ENCODE measurements around the gene GALNT10. TPM values are rescaled to one million over a fixed set of nuclear protein-coding genes. Genes with fewer than 3 reads are reported as not detected.

The GALNT10 gene
- total RNA-seq, 1 donor from 2014 or later = 20.6 TPM

- no peaks in the 10 kb centered on the region for H3K27me3 Mint-ChIP-seq
- no peak overlapping the region for H3K27ac Mint-ChIP-seq
- peaks cover 1% of the 10 kb centered on the region for H3K36me3 Mint-ChIP-seq (ENCODE audit: insufficient read depth)
- H3K4me1 Mint-ChIP-seq (ENCODE audit: low read depth) = peaks cover 7% of the 10 kb centered on the region
- DNase-seq (ENCODE audit: low spot score, unreplicated experiment) = no peak
- TF ChIP-seq CTCF (IDR thresholded peaks at IDR 0.05; ENCODE audit: unreplicated experiment) = no peak
- no peak overlapping the region for H3K4me3 Mint-ChIP-seq (ENCODE audit: low read depth)
- H3K9me3 Mint-ChIP-seq (ENCODE audit: low read depth) = no peaks in the 10 kb centered on the region
Measured at GRCh38 chr5:154331232-154331631, 140.7 kb downstream of the GALNT10 start.

GRCh38 chr5:154331924-154332323 lies 141.4 kb downstream of the GALNT10 start:
- Mint-ChIP-seq H3K27ac (no peak overlapping the region), H3K36me3 (ENCODE audit: insufficient read depth) (peaks cover 1% of the 10 kb centered on the region), H3K4me3 (ENCODE audit: low read depth) (no peak overlapping the region), H3K9me3 (ENCODE audit: low read depth) (no peaks in the 10 kb centered on the region), H3K27me3 (no peaks in the 10 kb centered on the region), H3K4me1 (ENCODE audit: low read depth) (peaks cover 7% of the 10 kb centered on the region)
- no peak for DNase-seq (ENCODE audit: low spot score, unreplicated experiment)
- no peak for TF ChIP-seq CTCF (IDR thresholded peaks at IDR 0.05; ENCODE audit: unreplicated experiment)

GRCh38 chr5:154332451-154332850 lies 141.9 kb downstream of the GALNT10 start:
- Mint-ChIP-seq H3K27ac (no peak overlapping the region), H3K27me3 (no peaks in the 10 kb centered on the region), H3K9me3 (ENCODE audit: low read depth) (no peaks in the 10 kb centered on the region), H3K4me3 (ENCODE audit: low read depth) (no peak overlapping the region), H3K36me3 (ENCODE audit: insufficient read depth) (peaks cover 3% of the 10 kb centered on the region), H3K4me1 (ENCODE audit: low read depth) (peaks cover 7% of the 10 kb centered on the region)
- no peak for DNase-seq (ENCODE audit: low spot score, unreplicated experiment)
- no peak for TF ChIP-seq CTCF (IDR thresholded peaks at IDR 0.05; ENCODE audit: unreplicated experiment)

- H3K4me1 Mint-ChIP-seq (ENCODE audit: low read depth) = peaks cover 7% of the 10 kb centered on the region
- no peaks in the 10 kb centered on the region for H3K27me3 Mint-ChIP-seq
- H3K4me3 Mint-ChIP-seq (ENCODE audit: low read depth) = no peak overlapping the region
- peaks cover 5% of the 10 kb centered on the region for H3K36me3 Mint-ChIP-seq (ENCODE audit: insufficient read depth)
- no peak for DNase-seq (ENCODE audit: low spot score, unreplicated experiment)
- H3K27ac Mint-ChIP-seq = no peak overlapping the region
- H3K9me3 Mint-ChIP-seq (ENCODE audit: low read depth) = no peaks in the 10 kb centered on the region
- no peak for TF ChIP-seq CTCF (IDR thresholded peaks at IDR 0.05; ENCODE audit: unreplicated experiment)
Measured at GRCh38 chr5:154333016-154333415, 142.5 kb downstream of the GALNT10 start.

- Mint-ChIP-seq H3K4me3 (ENCODE audit: low read depth) (no peak overlapping the region), H3K36me3 (ENCODE audit: insufficient read depth) (peaks cover 5% of the 10 kb centered on the region), H3K4me1 (ENCODE audit: low read depth) (peaks cover 7% of the 10 kb centered on the region), H3K27ac (no peak overlapping the region), H3K27me3 (no peaks in the 10 kb centered on the region), H3K9me3 (ENCODE audit: low read depth) (no peaks in the 10 kb centered on the region)
- no peak for DNase-seq (ENCODE audit: low spot score, unreplicated experiment)
- no peak for TF ChIP-seq CTCF (IDR thresholded peaks at IDR 0.05; ENCODE audit: unreplicated experiment)
Measured at GRCh38 chr5:154334406-154335064, 144.0 kb downstream of the GALNT10 start.

Data from progenitor cell of endocrine pancreas (in vitro differentiated cells).